GM19193 (cell line): ENCODE measurements around the gene GPX4.

Source experiments
- POLR2A ChIP-seq: IDR thresholded peaks from 4 replicates; pipeline ENCODE4 v1.6.1; 2011; ENCODE audit not compliant: insufficient read depth, insufficient read length; ENCODE audit errors: extremely low read depth

The GPX4 gene

DNA sequence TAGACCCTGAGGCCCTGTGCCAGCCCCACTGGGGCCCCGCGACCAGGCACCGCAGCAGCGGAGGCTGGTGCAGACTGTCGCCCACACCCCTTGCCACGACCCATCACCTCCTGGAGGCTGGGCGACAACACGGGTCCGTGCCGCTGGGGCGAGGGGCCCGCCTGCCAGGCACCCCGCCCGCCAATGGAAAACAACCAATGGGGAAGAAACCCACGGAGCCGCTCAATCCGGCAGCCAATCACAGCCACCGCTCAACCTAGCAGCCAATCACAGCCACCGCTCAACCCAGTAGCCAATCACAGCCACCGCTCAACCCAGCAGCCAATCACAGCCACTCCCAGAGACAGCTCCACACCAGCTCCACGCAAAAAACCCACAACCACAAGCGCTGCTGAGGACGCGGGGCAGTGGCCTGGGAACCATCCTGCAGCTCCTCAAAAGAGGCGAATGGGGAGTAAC is 29.7 kb downstream of the GPX4 start:
- TF ChIP-seq POLR2A = peak; percentile 61

DNA sequence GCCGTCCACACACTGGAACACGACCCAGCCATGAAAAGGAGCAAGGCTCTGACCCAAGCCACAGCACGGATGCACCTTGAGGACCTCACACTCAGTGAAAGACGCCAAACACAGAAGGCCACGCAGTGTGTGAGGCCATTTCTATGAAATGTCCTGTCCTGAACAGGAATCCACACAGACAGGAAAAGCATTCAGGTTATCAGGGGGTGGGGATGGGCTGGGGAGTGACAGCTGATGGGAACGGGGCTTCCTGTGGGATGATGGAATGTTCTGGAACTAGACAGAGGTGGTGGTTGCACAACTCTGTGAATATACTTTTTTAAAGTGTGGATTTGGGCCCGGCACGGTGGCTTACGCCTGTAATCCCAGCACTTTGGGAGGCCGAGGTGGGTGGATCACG is 30.6 kb downstream of the GPX4 start:
- TF ChIP-seq POLR2A = no peak

GRCh38 chr19:1135454-1135853 is 31.7 kb downstream of the GPX4 start:
- no peak for TF ChIP-seq POLR2A

DNA sequence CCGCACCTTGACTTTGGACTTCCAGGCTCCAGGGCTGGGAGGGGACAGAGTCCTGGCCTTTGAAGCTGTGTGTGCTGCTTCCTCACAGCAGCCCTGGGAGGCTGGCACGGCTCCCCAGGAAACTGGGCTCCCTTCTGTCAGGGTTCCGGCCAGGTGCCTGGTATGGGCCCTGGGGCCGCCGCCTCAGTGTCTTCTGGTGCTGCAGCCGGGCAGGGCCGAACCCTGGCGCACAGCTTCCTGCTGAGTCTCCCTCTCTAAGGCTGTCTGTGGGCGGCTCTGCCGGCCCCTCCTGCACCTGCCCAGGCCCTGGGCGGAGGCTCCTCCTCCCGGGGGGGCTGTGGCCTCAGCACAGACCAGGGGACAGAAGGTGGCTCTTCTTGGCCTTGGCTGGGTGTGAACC is 32.4 kb downstream of the GPX4 start:
- no peak for TF ChIP-seq POLR2A

GRCh38 chr19:1136621-1137317 is 33.0 kb downstream of the GPX4 start:
- TF ChIP-seq POLR2A = no peak

GRCh38 chr19:1138121-1138520 is 34.3 kb downstream of the GPX4 start:
- TF ChIP-seq POLR2A = no peak

- no peak for TF ChIP-seq POLR2A
Measured at GRCh38 chr19:1139126-1139525, 35.3 kb downstream of the GPX4 start.

DNA sequence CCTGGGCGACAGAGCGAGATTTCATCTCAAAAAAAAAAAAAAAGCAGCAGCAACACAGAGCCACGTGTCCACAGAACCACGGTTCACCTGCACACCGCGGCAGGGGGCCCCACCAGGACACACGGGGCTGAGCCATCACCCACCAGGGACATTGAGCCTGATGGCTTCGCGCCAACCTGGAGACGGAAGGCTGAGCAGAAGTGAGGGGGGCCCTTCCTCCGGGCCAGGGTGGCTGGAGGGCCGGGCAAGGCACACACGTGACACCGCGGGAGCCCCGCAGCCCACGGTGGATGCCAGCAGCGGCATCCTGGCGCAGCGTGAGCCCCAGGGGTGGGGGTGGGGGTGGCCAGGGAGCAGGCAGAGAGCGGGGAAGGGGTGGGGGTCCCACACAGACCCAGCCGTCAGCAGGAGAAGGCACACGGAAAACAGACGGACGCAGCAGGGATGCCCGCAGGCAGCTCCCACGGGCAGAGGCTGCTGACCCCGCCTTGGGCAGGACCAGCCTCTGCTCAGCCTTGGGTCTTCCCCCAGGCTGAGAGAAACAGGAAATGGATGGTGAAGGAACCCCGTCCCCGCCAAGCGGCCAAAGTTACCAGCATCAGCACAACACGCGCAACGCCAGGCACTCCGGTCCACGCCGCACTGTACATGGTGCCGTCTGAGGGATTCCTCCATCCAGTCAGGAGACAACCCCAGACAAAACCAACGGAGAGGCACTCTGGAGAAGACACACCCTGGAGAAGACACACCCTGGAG is 36.7 kb downstream of the GPX4 start:
- no peak for TF ChIP-seq POLR2A

DNA sequence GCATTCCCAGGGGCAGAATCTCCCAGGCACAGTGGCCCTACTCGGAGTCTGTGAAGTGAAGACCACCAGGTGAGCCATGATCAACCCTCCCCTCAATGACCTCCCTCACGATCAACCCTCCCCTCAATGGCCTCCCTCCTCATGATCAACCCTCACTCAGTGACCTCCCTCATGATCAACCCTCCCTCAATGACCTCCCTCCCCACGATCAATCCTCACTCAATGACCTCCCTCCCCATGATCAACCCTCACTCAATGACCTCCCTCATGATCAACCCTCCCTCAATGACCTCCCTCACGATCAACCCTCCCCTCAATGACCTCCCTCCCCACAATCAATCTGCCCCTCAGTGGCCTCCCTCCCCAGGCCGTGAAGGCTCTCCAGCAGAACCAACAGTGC is 38.1 kb downstream of the GPX4 start:
- no peak for TF ChIP-seq POLR2A

GRCh38 chr19:1143828-1144399 is 40.1 kb downstream of the GPX4 start:
- TF ChIP-seq POLR2A = no peak

- TF ChIP-seq POLR2A = no peak
Measured at GRCh38 chr19:1144741-1145140, 40.9 kb downstream of the GPX4 start.

DNA sequence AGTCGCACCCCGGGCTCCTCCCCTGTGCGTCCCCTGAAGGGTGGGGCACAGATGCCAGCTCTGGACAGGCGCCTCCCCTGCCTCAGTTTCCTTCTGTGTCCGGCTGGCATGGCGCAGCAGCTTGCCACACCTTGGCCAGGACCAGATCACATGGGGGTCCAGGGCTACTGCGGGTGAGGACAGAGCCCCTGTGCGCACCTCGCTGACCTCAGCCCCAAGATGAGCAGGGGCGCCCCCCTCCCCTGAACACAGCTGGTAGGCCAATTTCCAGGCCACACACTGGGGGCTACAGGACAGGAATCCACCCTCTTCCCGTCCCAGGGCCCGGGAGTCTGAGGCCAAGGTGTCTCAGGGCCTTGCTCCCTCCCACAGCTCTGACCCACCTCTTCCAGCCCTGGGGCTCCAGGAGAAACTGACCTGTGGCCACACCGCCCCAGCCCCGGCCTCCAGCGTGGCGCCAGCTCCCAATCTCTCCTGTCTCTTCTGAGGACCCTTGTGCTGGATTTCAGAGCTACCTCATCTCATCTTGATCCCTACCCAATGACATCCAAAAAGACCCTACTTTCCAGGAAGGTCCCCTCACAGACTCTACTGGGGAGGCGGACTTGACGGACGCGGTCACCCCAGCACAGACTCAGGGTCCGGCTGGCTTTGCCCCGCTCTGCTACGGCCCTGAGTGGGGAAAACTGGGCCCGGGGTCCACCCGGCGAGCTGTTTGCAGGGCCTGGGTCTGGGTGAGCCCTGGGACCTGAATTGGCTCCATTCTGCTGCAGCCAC is 42.0 kb downstream of the GPX4 start:
- no peak for TF ChIP-seq POLR2A

DNA sequence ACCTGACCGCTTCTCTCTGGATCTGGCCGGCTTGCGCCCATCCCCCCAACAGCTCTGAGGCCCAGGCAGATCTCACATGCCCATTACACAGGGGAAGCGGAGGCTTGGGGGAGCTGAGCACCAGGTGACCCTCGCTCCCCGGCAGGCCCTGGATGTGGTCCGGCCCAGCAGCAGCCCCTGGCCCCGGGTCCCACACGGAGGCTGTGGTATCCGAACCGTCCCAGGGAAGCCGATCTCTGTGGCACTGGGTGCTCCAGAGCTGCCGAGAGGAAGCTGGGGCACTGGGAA is 42.6 kb downstream of the GPX4 start:
- TF ChIP-seq POLR2A = no peak

DNA sequence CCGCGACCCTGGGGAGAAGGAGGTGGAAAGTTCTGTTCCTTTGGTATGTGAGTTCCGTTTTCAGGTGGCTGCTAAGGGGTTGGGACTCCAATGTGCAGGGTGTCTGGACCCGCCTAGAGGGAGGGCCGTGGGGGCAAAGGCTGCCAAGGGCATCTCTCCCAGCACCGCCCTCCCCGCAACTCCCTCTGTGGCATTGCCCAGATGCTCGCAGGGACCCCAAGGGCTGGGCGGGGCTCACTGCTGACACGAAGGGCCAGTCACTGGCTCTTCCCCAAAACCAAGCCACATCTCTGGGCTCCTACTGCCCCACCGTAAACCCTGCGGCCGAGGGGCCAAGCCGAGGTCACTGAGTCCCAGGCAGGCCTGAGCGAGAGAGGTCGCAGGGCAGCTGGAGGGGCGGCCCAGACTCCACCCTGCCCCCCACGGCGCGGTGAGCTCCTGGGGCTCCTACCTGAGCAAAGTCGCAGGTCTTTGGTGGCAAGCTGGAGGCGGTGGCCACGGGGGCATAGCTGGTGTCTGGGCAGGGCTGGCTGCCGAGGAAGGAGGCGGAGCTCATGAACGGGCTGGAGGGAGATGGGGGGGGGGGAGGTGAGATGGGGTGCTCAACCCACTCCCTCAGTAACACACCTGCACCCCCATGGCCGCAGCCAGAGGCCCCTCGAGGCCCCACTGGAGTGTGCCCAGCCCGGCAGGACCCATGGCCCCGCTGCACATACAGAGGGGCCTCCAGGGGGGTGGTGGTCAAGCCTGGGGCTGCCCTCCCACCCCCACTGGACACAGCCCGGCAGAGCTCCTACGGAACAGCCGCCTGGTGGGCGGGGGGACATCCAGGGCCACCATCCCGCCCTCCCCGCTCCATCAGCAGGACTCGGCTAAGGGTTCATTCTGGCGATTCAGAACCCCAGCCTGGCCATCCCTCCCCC is 43.3 kb downstream of the GPX4 start:
- no peak for TF ChIP-seq POLR2A
